NCI-H1436 (cell line): Measurements from ENCODE around the gene PIK3R2.
"Not testable (repeated sequence)": the region's sequence is repeated elsewhere in the genome, so short reads cannot be mapped to it uniquely, and the experiment has no call there.

Experiments
- DNase-seq: peaks from one replicate; lab custom pipeline; 2025; lab: John Stamatoyannopoulos, UW

The PIK3R2 gene

GRCh38 chr19:18152817-18153555 lies at the start of gene PIK3R2:
Gene PIK3R2, plus strand, starts transcription at chr19:18153163. Its CDS starts 2,717 bp downstream, at chr19:18155880.
- DNase-seq: peak; percentile 99

GRCh38 chr19:18104793-18105131 lies 48.2 kb upstream of the PIK3R2 start:
- DNase-seq: no peak

GRCh38 chr19:18105259-18105658 lies 47.7 kb upstream of the PIK3R2 start:
- not testable (repeated sequence) for DNase-seq

- DNase-seq: no peak
These were observed 45.7 kb upstream of the PIK3R2 start for GRCh38 chr19:18107235-18107634.

- no peak for DNase-seq
These were observed 44.1 kb upstream of the PIK3R2 start for GRCh38 chr19:18108897-18109296.

GRCh38 chr19:18109341-18109732 lies 43.6 kb upstream of the PIK3R2 start:
- no peak for DNase-seq

- no peak for DNase-seq
These were observed 43.0 kb upstream of the PIK3R2 start for GRCh38 chr19:18109733-18110608.

GRCh38 chr19:18110609-18111232 lies 42.2 kb upstream of the PIK3R2 start:
- DNase-seq: no peak

- DNase-seq: peak; percentile 80
These were observed 39.9 kb upstream of the PIK3R2 start for GRCh38 chr19:18112989-18113478.

GRCh38 chr19:18113827-18114226 lies 39.1 kb upstream of the PIK3R2 start:
- no peak for DNase-seq

GRCh38 chr19:18114483-18114882 lies 38.5 kb upstream of the PIK3R2 start:
- no peak for DNase-seq

GRCh38 chr19:18117364-18117691 lies 35.6 kb upstream of the PIK3R2 start:
- DNase-seq: no peak

GRCh38 chr19:18117692-18118378 lies 35.1 kb upstream of the PIK3R2 start:
- peak; percentile 89 for DNase-seq

GRCh38 chr19:18118420-18119012 lies 34.4 kb upstream of the PIK3R2 start:
- no peak for DNase-seq

GRCh38 chr19:18119013-18119716 lies 33.8 kb upstream of the PIK3R2 start:
- no peak for DNase-seq

- no peak for DNase-seq
These were observed 33.3 kb upstream of the PIK3R2 start for GRCh38 chr19:18119717-18120105.

GRCh38 chr19:18120127-18120526 lies 32.8 kb upstream of the PIK3R2 start:
- DNase-seq: no peak

- DNase-seq: no peak
These were observed 31.8 kb upstream of the PIK3R2 start for GRCh38 chr19:18121166-18121565.

- no peak for DNase-seq
These were observed 30.5 kb upstream of the PIK3R2 start for GRCh38 chr19:18122424-18122823.

- DNase-seq: no peak
These were observed 29.8 kb upstream of the PIK3R2 start for GRCh38 chr19:18122860-18123795.
